ENCODE results near the gene ANO1.

- TF ChIP-seq POLR2AphosphoS5 (IDR thresholded peaks at IDR 0.05; ENCODE audit: borderline replicate concordance, low read depth, low read length) (no peak), EZH2 (IDR thresholded peaks at IDR 0.05) (no peak), FOXP2 (optimal IDR thresholded peaks at IDR 0.05; ENCODE audit: control extremely low read depth, extremely low read length, insufficient read depth) (no peak)
Observed at GRCh38 chr11:70118642-70119041, 40.5 kb downstream of the ANO1 start.

All from SK-N-MC (cell line).